Cardiac muscle cell (in vitro differentiated cells and primary cell): ENCODE measurements around the gene BCKDHB. TPM values are rescaled to one million over a fixed set of nuclear protein-coding genes. Genes with fewer than 3 reads are reported as not detected.

ENCODE experiments used
- DNase-seq, 2 donors: peaks; one replicate each; pipeline versions ENCODE4 v3.0.0 to v3.0.0-alpha.2; 2010 to 2017; ENCODE audit warnings: low read depth in 1 of 2, low spot score in 1 of 2
- H3K27ac ChIP-seq: fragments of 200-600 bp; sonication (generic); 2 replicates; pipeline ENCODE4 v1.5.1; 2016
- H3K27me3 ChIP-seq: fragments of 200-600 bp; sonication (generic); 2 replicates; pipeline ENCODE4 v1.6.0; 2016; ENCODE audit warnings: control low read depth
- H3K36me3 ChIP-seq: fragments of 200-600 bp; sonication (generic); 2 replicates; pipeline ENCODE4 v1.5.1; 2016; ENCODE audit warnings: control low read depth
- H3K4me1 ChIP-seq: fragments of 200-600 bp; sonication (generic); 2 replicates; pipeline ENCODE4 v1.8.1; 2017; ENCODE audit warnings: low read depth, mild to moderate bottlenecking, mixed run types
- H3K4me3 ChIP-seq: fragments of 200-600 bp; sonication (generic); 2 replicates; pipeline ENCODE4 v1.5.1; 2016; ENCODE audit warnings: mild to moderate bottlenecking
- H3K9me3 ChIP-seq: fragments of 200-600 bp; sonication (generic); 2 replicates; pipeline ENCODE4 v1.5.1; 2017; ENCODE audit warnings: low read depth, mild to moderate bottlenecking, control low read depth
- CTCF ChIP-seq: IDR thresholded peaks from 2 replicates; pipeline ENCODE4 v1.5.1; 2012; ENCODE audit warnings: low read depth, mild to moderate bottlenecking, low read length
- polyA plus RNA-seq: library from polyadenylated mRNA; unstranded; fragments of >200 nt; fragmentation: Nextera tagmentation; extraction: Ambion mirVana; gene quantifications from 2 replicates; pipeline ENCODE4 v1.2.1, GENCODE V29; 2016
- total RNA-seq: library from RNA; depleted of rRNA; stranded (reverse); fragments of >200 nt; gene quantifications from 2 replicates; pipeline ENCODE4 v1.2.3, GENCODE V29; 2016

BCKDHB gene
- total and polyA plus RNA-seq, 2 experiments from 2014 or later, result 27.8 to 37.4 TPM

GRCh38 chr6:80154160-80154559 lies 47.7 kb downstream of the BCKDHB start:
- DNase-seq, result no peak
- no peaks in the 10 kb centered on the region for H3K27me3 ChIP-seq
- H3K4me1 ChIP-seq, result peaks cover 25% of the 10 kb centered on the region
- H3K36me3 ChIP-seq, result no peaks in the 10 kb centered on the region
- H3K27ac ChIP-seq, result no peak overlapping the region
- H3K4me3 ChIP-seq, result no peak overlapping the region
- no peak for TF ChIP-seq CTCF
- H3K9me3 ChIP-seq, result no peaks in the 10 kb centered on the region

GRCh38 chr6:80156221-80156620 lies 49.8 kb downstream of the BCKDHB start:
- Histone ChIP-seq H3K4me3 (no peak overlapping the region), H3K9me3 (no peaks in the 10 kb centered on the region), H3K27me3 (no peaks in the 10 kb centered on the region), H3K36me3 (no peaks in the 10 kb centered on the region), H3K4me1 (peaks cover 33% of the 10 kb centered on the region), H3K27ac (no peak overlapping the region)
- TF ChIP-seq CTCF, result no peak
- no peak for DNase-seq

- Histone ChIP-seq H3K9me3 (no peaks in the 10 kb centered on the region), H3K36me3 (no peaks in the 10 kb centered on the region), H3K27me3 (no peaks in the 10 kb centered on the region), H3K4me1 (peaks cover 26% of the 10 kb centered on the region), H3K27ac (peak overlapping the region; percentile 63), H3K4me3 (no peak overlapping the region)
- TF ChIP-seq CTCF, result no peak
- DNase-seq, result no peak
Observed at GRCh38 chr6:80158478-80158989, 52.1 kb downstream of the BCKDHB start.

GRCh38 chr6:80161434-80161833 lies 55.0 kb downstream of the BCKDHB start:
- Histone ChIP-seq H3K4me3 (no peak overlapping the region), H3K27me3 (no peaks in the 10 kb centered on the region), H3K4me1 (peaks cover 33% of the 10 kb centered on the region), H3K9me3 (no peaks in the 10 kb centered on the region), H3K27ac (peak overlapping the region; percentile 31), H3K36me3 (no peaks in the 10 kb centered on the region)
- TF ChIP-seq CTCF, result no peak
- no peak for DNase-seq

GRCh38 chr6:80163754-80164187 lies 57.3 kb downstream of the BCKDHB start:
- Histone ChIP-seq H3K4me1 (peaks cover 27% of the 10 kb centered on the region), H3K4me3 (no peak overlapping the region), H3K36me3 (no peaks in the 10 kb centered on the region), H3K9me3 (no peaks in the 10 kb centered on the region), H3K27me3 (no peaks in the 10 kb centered on the region), H3K27ac (peak overlapping the region; percentile 77)
- TF ChIP-seq CTCF, result no peak
- peak; percentile 9 to 60 for DNase-seq
